Astrocyte of the spinal cord (primary cell): ENCODE data around the gene DAPK2.

Source experiments
- DNase-seq: peaks from one replicate; pipeline ENCODE4 v3.0.0; 2011; ENCODE audit warnings: low read depth, low spot score
- H3K4me3 ChIP-seq: 2 replicates; pipeline ENCODE4 v1.5.1; 2011; ENCODE audit warnings: low read depth, mild to moderate bottlenecking, low read length, moderate library complexity
- CTCF ChIP-seq: IDR thresholded peaks from 2 replicates; pipeline ENCODE4 v1.5.1; 2012; ENCODE audit warnings: low read depth, mild to moderate bottlenecking, low read length, inconsistent platforms
- in situ Hi-C: cut with HindIII; loops from 2 replicates; pipeline ENCODE4 v1.10.0; 2017; ENCODE audit warnings: low sequenced_read_pairs

Gene DAPK2

GRCh38 chr15:63995789-63996188 is 50.5 kb downstream of the DAPK2 start:
- no peak for DNase-seq
- H3K4me3 ChIP-seq = no peak overlapping the region
- TF ChIP-seq CTCF = no peak
- in situ Hi-C loops = no loop called here

- no peak for TF ChIP-seq CTCF
- in situ Hi-C loops = no loop called here
- H3K4me3 ChIP-seq = no peak overlapping the region
- DNase-seq = no peak
These were observed 52.1 kb downstream of the DAPK2 start for GRCh38 chr15:63994073-63994600.

GRCh38 chr15:63992300-63992699 is 54.0 kb downstream of the DAPK2 start:
- DNase-seq = no peak
- no peak overlapping the region for H3K4me3 ChIP-seq
- TF ChIP-seq CTCF = no peak
- in situ Hi-C loops = no loop called here

GRCh38 chr15:63991706-63992105 is 54.6 kb downstream of the DAPK2 start:
- no peak for DNase-seq
- no peak for TF ChIP-seq CTCF

GRCh38 chr15:63990454-63990853 is 55.8 kb downstream of the DAPK2 start:
- no peak for TF ChIP-seq CTCF
- in situ Hi-C loops = no loop called here
- no peak overlapping the region for H3K4me3 ChIP-seq
- DNase-seq = no peak

More at GRCh38 chr15:63991706-63992105, 54.6 kb downstream of the DAPK2 start:
- H3K4me3 ChIP-seq = no peak overlapping the region
- in situ Hi-C loops = no loop called here

- no peak for DNase-seq
- TF ChIP-seq CTCF = no peak
- H3K4me3 ChIP-seq = no peak overlapping the region
- in situ Hi-C loops = no loop called here
These were observed 58.4 kb downstream of the DAPK2 start for GRCh38 chr15:63987796-63988378.
